Hepatocyte (in vitro differentiated cells): Measurements from ENCODE around the gene FAM25G. TPM values are rescaled to one million over a fixed set of nuclear protein-coding genes. Genes with fewer than 3 reads are reported as not detected.
"Not testable (repeated sequence)": the region's sequence is repeated elsewhere in the genome, so short reads cannot be mapped to it uniquely, and the experiment has no call there.

Experiments
- DNase-seq: peaks from one replicate; pipeline ENCODE4 v3.0.0-alpha.2; 2016; ENCODE audit warnings: low spot score
- H2AFZ ChIP-seq: fragments of 200-600 bp; sonication (generic); 2 replicates; pipeline ENCODE4 v1.6.0; 2016; ENCODE audit warnings: antibody characterized with exemption, mild to moderate bottlenecking
- H3K27ac ChIP-seq: fragments of 200-600 bp; sonication (generic); 2 replicates; pipeline ENCODE4 v1.5.1; 2016; ENCODE audit warnings: mild to moderate bottlenecking
- H3K27me3 ChIP-seq: fragments of 200-600 bp; sonication (generic); 2 replicates; pipeline ENCODE4 v1.6.1; 2016
- H3K36me3 ChIP-seq: fragments of 200-600 bp; sonication (generic); replicated peaks from 2 replicates; pipeline ENCODE4 v1.5.1; 2016; ENCODE audit warnings: low read depth; ENCODE audit not compliant: insufficient read depth
- H3K4me1 ChIP-seq: fragments of 200-600 bp; sonication (generic); 2 replicates; pipeline ENCODE4 v1.5.1; 2016; ENCODE audit warnings: mild to moderate bottlenecking, moderate library complexity; ENCODE audit not compliant: insufficient read depth
- H3K4me2 ChIP-seq: fragments of 200-600 bp; sonication (generic); 2 replicates; pipeline ENCODE4 v1.6.0; 2016
- H3K4me3 ChIP-seq: fragments of 200-600 bp; sonication (generic); 2 replicates; pipeline ENCODE4 v1.5.1; 2016; ENCODE audit warnings: mild to moderate bottlenecking
- H3K79me2 ChIP-seq: fragments of 200-600 bp; sonication (generic); 2 replicates; pipeline ENCODE4 v1.6.0; 2017; ENCODE audit warnings: mild to moderate bottlenecking
- H3K9me2 ChIP-seq: fragments of 200-600 bp; sonication (generic); replicated peaks from 2 replicates; pipeline ENCODE4 v1.6.0; 2017; ENCODE audit warnings: mild to moderate bottlenecking; ENCODE audit not compliant: insufficient read depth
- H3K9me3 ChIP-seq: fragments of 200-600 bp; sonication (generic); 2 replicates; pipeline ENCODE4 v1.5.1; 2016; ENCODE audit warnings: low read depth, mild to moderate bottlenecking
- H4K20me1 ChIP-seq: fragments of 200-600 bp; sonication (generic); 2 replicates; pipeline ENCODE4 v1.6.0; 2016; ENCODE audit warnings: mild to moderate bottlenecking; ENCODE audit not compliant: insufficient read depth, poor library complexity, severe bottlenecking
- WGBS: methylation state at CpG from one replicate; pipeline ENCODE4 v1.1.6; 2016; ENCODE audit warnings: low lambda C conversion rate; ENCODE audit errors: missing lambda C conversion rate; 5-methylcytosine and 5-hydroxymethylcytosine counted together
- polyA plus RNA-seq: library from polyadenylated mRNA; unstranded; fragments of >200 nt; fragmentation: Nextera tagmentation; extraction: Ambion mirVana; gene quantifications from 2 replicates; pipeline ENCODE4 v1.2.1, GENCODE V29; 2016
- total RNA-seq: library from RNA; depleted of rRNA; stranded (reverse); fragments of >200 nt; gene quantifications from 2 replicates; pipeline ENCODE4 v1.2.3, GENCODE V29; 2014

Gene FAM25G
- total and polyA plus RNA-seq, 2 experiments from 2014 or later = not detected

DNA sequence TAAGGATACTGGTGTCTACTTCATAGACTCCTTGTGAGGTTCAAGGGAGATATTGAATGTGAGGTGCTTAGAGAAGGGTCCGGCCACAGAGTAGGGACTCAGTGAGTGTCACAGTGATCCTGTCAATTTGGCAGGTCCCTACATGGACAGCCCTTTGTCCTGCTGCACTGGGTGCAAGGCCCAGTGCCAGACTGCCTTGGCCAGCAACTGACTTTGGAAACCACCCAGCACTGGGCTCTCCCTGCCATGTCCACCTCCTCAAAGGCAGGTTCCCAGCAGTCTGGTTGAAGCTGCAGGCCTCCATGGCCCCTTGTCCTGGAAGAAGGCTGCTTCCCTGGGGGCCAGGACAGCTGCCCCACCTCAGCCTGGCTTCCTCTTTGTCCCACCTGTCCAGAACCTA lies 9.1 kb downstream of the FAM25G start:
- H3K36me3 ChIP-seq, H3K4me3 ChIP-seq, H3K79me2 ChIP-seq, H4K20me1 ChIP-seq, H3K9me2 ChIP-seq, H3K27ac ChIP-seq, DNase-seq, H3K4me2 ChIP-seq, H2AFZ ChIP-seq, H3K9me3 ChIP-seq, H3K27me3 ChIP-seq, H3K4me1 ChIP-seq: not testable (repeated sequence)
- no CpG with 5 or more reads among the region's 1 CpG for WGBS

GRCh38 chr10:47481768-47482181 lies 9.7 kb downstream of the FAM25G start:
- H3K4me2 ChIP-seq, H3K9me3 ChIP-seq, H3K27me3 ChIP-seq, H3K4me3 ChIP-seq, DNase-seq, H3K27ac ChIP-seq, H2AFZ ChIP-seq, H3K9me2 ChIP-seq, H4K20me1 ChIP-seq, H3K4me1 ChIP-seq, H3K36me3 ChIP-seq, H3K79me2 ChIP-seq: not testable (repeated sequence)
- WGBS = 82% methylated on average over 5 of the region's 6 CpGs

- not testable (repeated sequence) for H3K9me2 ChIP-seq, H3K79me2 ChIP-seq, H3K36me3 ChIP-seq, H3K27me3 ChIP-seq, H3K27ac ChIP-seq, H3K4me1 ChIP-seq, H3K4me3 ChIP-seq, H2AFZ ChIP-seq, H3K4me2 ChIP-seq, H4K20me1 ChIP-seq, H3K9me3 ChIP-seq
- 38% methylated on average over 7 of the region's 10 CpGs for WGBS
- peak; percentile 23 for DNase-seq
Measured at GRCh38 chr10:47481182-47481766, 10.2 kb downstream of the FAM25G start.

DNA sequence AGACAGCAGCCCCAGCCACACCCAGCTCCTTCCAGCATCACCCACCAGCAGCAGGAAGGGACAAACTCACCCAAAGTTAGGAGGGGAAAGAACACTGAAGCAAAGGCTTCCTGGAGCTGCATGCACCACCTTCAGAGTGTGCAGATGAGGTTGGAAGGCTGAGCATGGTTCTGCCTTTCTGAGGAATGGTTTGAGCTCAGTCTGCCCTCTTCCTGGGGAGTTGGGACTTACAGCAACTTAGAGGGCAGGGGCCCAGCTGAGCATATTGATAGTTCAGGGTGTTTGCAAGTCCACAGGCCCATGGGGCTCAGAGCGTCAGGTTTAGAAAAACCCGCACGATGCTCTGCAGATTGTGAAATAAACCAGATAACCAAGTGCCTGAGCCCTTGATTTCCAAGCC lies 11.4 kb downstream of the FAM25G start:
- H3K9me2 ChIP-seq, H3K79me2 ChIP-seq, DNase-seq, H3K36me3 ChIP-seq, H3K4me1 ChIP-seq, H3K9me3 ChIP-seq, H3K4me2 ChIP-seq, H3K27me3 ChIP-seq, H3K27ac ChIP-seq, H3K4me3 ChIP-seq, H2AFZ ChIP-seq, H4K20me1 ChIP-seq: not testable (repeated sequence)
- WGBS = 39% methylated on average over 2 of the region's 3 CpGs

DNA sequence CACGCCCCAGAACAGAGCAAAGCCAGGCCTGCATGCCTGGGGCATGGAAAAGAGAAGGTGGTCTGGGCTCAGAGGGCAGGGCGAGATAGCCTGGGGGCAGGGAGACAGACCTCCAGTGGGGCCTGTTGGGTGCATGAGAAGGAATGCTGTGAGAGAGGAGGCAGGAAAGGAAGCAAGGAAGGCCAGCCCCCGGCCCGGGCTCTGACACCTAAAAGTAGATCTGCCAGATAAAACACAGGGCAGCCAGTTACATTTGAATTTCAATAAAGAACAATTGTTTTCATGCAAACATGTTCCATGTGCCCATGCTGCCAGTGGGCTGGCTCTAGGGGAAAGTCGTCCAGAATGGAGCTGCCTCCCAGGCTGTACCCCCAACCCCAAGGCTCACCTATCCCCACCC lies 13.4 kb downstream of the FAM25G start:
- not testable (repeated sequence) for H3K4me2 ChIP-seq, DNase-seq, H3K4me1 ChIP-seq, H2AFZ ChIP-seq, H3K9me3 ChIP-seq, H3K4me3 ChIP-seq, H4K20me1 ChIP-seq, H3K36me3 ChIP-seq, H3K27ac ChIP-seq, H3K9me2 ChIP-seq, H3K79me2 ChIP-seq, H3K27me3 ChIP-seq
- 62% methylated on average over 3 of the region's 5 CpGs for WGBS

- not testable (repeated sequence) for DNase-seq
- WGBS = 96% methylated on average over 10 of the region's 11 CpGs
Measured at GRCh38 chr10:47477078-47477477, 14.4 kb downstream of the FAM25G start.

GRCh38 chr10:47475101-47475500 lies 16.4 kb downstream of the FAM25G start:
- H3K9me2 ChIP-seq, H3K9me3 ChIP-seq, H3K4me2 ChIP-seq, H3K79me2 ChIP-seq, H3K27me3 ChIP-seq, DNase-seq, H3K36me3 ChIP-seq, H4K20me1 ChIP-seq, H3K4me1 ChIP-seq, H2AFZ ChIP-seq, H3K4me3 ChIP-seq, H3K27ac ChIP-seq: not testable (repeated sequence)
- 80% methylated on average over 5 of the region's 5 CpGs for WGBS

More at GRCh38 chr10:47477078-47477477, 14.4 kb downstream of the FAM25G start:
- H3K79me2 ChIP-seq, H3K4me1 ChIP-seq, H3K27me3 ChIP-seq, H3K4me2 ChIP-seq, H3K9me2 ChIP-seq, H3K27ac ChIP-seq, H4K20me1 ChIP-seq, H3K9me3 ChIP-seq, H3K4me3 ChIP-seq, H3K36me3 ChIP-seq, H2AFZ ChIP-seq: not testable (repeated sequence)

DNA sequence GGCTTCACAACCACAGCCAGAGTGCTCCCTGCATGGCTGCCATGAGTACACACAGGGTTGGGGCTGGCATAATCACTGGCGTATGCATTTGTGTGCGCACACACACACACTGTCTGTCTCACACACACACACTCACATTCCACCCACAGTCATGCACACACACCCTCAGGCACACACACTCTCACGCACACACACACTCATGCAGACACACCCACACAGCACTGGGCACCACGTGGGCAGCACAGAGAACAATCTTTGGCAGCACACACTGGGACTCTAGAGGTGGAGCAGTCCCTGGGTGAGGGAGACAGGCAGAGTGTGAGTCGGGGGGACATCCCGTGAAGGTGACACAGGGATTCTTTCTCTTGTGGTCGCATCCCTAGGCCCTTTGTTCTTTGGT lies 18.0 kb downstream of the FAM25G start:
- H3K9me2 ChIP-seq, H3K4me1 ChIP-seq, H2AFZ ChIP-seq, H3K79me2 ChIP-seq, H3K27ac ChIP-seq, H3K4me3 ChIP-seq, H3K4me2 ChIP-seq, H3K36me3 ChIP-seq, DNase-seq, H3K27me3 ChIP-seq, H4K20me1 ChIP-seq, H3K9me3 ChIP-seq: not testable (repeated sequence)
- no CpG with 5 or more reads among the region's 7 CpGs for WGBS

GRCh38 chr10:47472647-47473046 lies 18.9 kb downstream of the FAM25G start:
- not testable (repeated sequence) for H3K4me2 ChIP-seq, H3K4me1 ChIP-seq, H4K20me1 ChIP-seq, H3K4me3 ChIP-seq, H2AFZ ChIP-seq, DNase-seq, H3K27me3 ChIP-seq, H3K79me2 ChIP-seq, H3K27ac ChIP-seq, H3K9me3 ChIP-seq, H3K9me2 ChIP-seq, H3K36me3 ChIP-seq
- 90% methylated on average over 1 of the region's 3 CpGs for WGBS
